CD4-positive, alpha-beta T cell (primary cell): Measurements from ENCODE around the gene PCK2. TPM values are rescaled to one million over a fixed set of nuclear protein-coding genes. Genes with fewer than 3 reads are reported as not detected.

Experiments used
- ATAC-seq: fragments of 200-7000 bp; cut with Tn5 transposase; one replicate; pipeline ENCODE4 v1.10.0; 2022; ENCODE audit warnings: mild to moderate bottlenecking; ENCODE audit not compliant: poor library complexity
- CTCF ChIA-PET: fragments of 350-600 bp; sonication (Branson Sonifier 250); formaldehyde crosslinking; loops from one replicate; lab custom pipeline; 2021; ENCODE audit warnings: antibody characterized with exemption, inconsistent platforms; lab: Charles Lee
- POLR2A ChIA-PET: fragments of 350-600 bp; sonication (Branson Sonifier 250); formaldehyde crosslinking; loops from one replicate; lab custom pipeline; 2021; ENCODE audit warnings: antibody characterized with exemption, inconsistent platforms; lab: Charles Lee
- DNase-seq, 14 experiments: peaks; one replicate each; pipeline ENCODE4 v3.0.0-alpha.2; 2013 to 2020; ENCODE audit warnings: mixed read lengths in 2 of 14
- H3K27ac ChIP-seq, 2 donors: one replicate each; pipeline versions ENCODE4 v1.5.1 to v1.7.0; 2013; ENCODE audit warnings: low read length in 2 of 2, low read depth in 1 of 2, mild to moderate bottlenecking in 1 of 2
- H3K27me3 ChIP-seq, 2 experiments: 1 replicate in 1 of 2; 2 replicates in 1 of 2; pipeline versions ENCODE4 v1.6.1 to v1.7.0; 2013; ENCODE audit warnings: low read length in 2 of 2, control low read depth in 1 of 2, mild to moderate bottlenecking in 1 of 2, moderate library complexity in 1 of 2; ENCODE audit not compliant: insufficient read depth in 2 of 2, control insufficient read depth in 1 of 2
- H3K36me3 ChIP-seq: one replicate; pipeline ENCODE4 v1.6.1; 2013; ENCODE audit warnings: low read length, control low read depth; ENCODE audit not compliant: insufficient read depth
- H3K4me1 ChIP-seq: one replicate; pipeline ENCODE4 v1.6.1; 2013; ENCODE audit warnings: low read length, control low read depth; ENCODE audit not compliant: insufficient read depth
- H3K4me3 ChIP-seq: one replicate; pipeline ENCODE4 v1.5.1; 2013; ENCODE audit warnings: mild to moderate bottlenecking, low read length, moderate library complexity
- H3K9me3 ChIP-seq, 2 experiments: 1 replicate in 1 of 2; 2 replicates in 1 of 2; pipeline versions ENCODE4 v1.6.1 to v1.7.0; 2013; ENCODE audit warnings: low read length in 2 of 2, mild to moderate bottlenecking in 2 of 2, control low read depth in 1 of 2, moderate library complexity in 1 of 2; ENCODE audit not compliant: control insufficient read depth in 1 of 2, insufficient read depth in 1 of 2
- H3K27ac Mint-ChIP-seq: one replicate; pipeline ENCODE4 v1.8.0; 2020; ENCODE audit warnings: mixed read lengths
- H3K27me3 Mint-ChIP-seq: one replicate; pipeline ENCODE4 v1.8.0; 2021; ENCODE audit warnings: mixed read lengths
- H3K36me3 Mint-ChIP-seq: one replicate; pipeline ENCODE4 v1.8.0; 2021; ENCODE audit warnings: low read depth, mixed read lengths
- H3K4me1 Mint-ChIP-seq: one replicate; pipeline ENCODE4 v1.8.0; 2021; ENCODE audit warnings: low read depth, mixed read lengths
- H3K4me3 Mint-ChIP-seq: one replicate; pipeline ENCODE4 v1.8.0; 2020; ENCODE audit warnings: mild to moderate bottlenecking, mixed read lengths
- H3K9me3 Mint-ChIP-seq: one replicate; pipeline ENCODE4 v1.8.0; 2020; ENCODE audit warnings: mixed read lengths
- CTCF ChIP-seq: fragments of 200-600 bp; IDR thresholded peaks from one replicate; pipeline ENCODE4 v1.8.0; 2022; ENCODE audit warnings: antibody characterized with exemption, mild to moderate bottlenecking
- intact Hi-C, 2 experiments: fragments of 100-400 bp; cut with DNase I in 1 of 2; cut with micrococcal nuclease in 1 of 2; formaldehyde crosslinking; loops; one replicate each; pipeline versions ENCODE4 v1.15.1 to v1.9.0; 2023 to 2025; cut with DNase I, micrococcal nuclease
- total RNA-seq, 174 experiments: library from RNA in 2 of 174; stranded (reverse) in 2 of 174; gene quantifications; one replicate each; pipeline ENCODE4 v1.2.3 and lab custom pipeline; 2021 to 2026

The PCK2 gene
- total RNA-seq, 2 experiments from 2014 or later, result 5.2 to 7.4 TPM

DNA sequence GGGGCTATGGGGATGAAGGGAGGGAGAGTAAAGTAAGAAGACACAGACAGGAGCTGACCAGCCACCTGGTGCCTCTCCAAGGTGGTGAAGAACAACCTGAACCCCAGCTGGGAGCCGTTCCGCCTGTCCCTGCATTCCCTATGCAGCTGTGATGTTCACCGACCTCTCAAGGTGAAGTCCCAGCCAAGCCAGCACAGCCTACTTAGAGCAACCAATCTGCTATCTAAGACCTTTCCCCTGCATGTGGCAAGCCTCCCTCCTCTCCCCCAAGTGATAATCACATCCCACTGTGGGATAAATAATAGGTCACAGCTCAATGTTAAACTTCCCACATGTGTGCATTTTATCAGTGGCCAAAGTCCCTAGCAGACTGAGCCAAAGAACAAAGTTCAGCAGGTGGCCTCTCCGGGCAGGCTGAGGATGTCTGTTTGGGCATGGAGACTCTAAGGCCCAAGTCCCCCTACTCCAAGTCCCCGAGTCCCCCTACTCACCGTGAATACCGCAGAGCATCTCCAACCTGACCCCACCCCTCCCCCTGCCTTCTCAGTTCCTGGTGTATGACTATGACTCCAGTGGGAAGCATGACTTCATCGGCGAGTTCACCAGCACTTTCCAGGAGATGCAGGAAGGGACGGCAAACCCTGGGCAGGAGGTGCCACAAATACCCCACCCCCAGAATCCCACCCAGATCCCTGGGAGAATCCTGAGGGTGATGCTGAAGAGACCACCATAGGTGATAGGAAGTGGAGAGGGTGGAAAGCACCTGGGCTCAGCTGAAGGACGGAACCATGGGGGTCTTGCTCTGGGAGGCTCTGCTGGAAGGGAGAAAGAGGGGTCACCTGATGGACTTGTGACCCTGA lies 19.3 kb upstream of the PCK2 start:
- H3K27ac ChIP-seq, result no peak overlapping the region
- no peak for TF ChIP-seq CTCF
- H3K9me3 ChIP-seq, result no peaks in the 10 kb centered on the region
- H3K27ac Mint-ChIP-seq, result no peak overlapping the region
- ChIA-PET CTCF (interaction anchor here (1.0 kb wide), 1 partner anchor 13 kb away, joined by 3 read pairs; no protein-coding TSS in a partner anchor), POLR2A (no interaction called here)
- H3K4me1 Mint-ChIP-seq, result peaks cover 5% of the 10 kb centered on the region
- H3K27me3 ChIP-seq, result no peaks in the 10 kb centered on the region
- H3K27me3 Mint-ChIP-seq, result peaks cover 13% of the 10 kb centered on the region
- no peaks in the 10 kb centered on the region for H3K36me3 Mint-ChIP-seq
- no peak overlapping the region for H3K4me3 ChIP-seq
- no peaks in the 10 kb centered on the region for H3K9me3 Mint-ChIP-seq
- no peak for DNase-seq
- H3K4me1 ChIP-seq, result no peaks in the 10 kb centered on the region
- no peak for ATAC-seq
- no peaks in the 10 kb centered on the region for H3K36me3 ChIP-seq
- no peak overlapping the region for H3K4me3 Mint-ChIP-seq
- intact Hi-C loops, result no loop called here

- no peak for TF ChIP-seq CTCF
- H3K9me3 ChIP-seq, result no peaks in the 10 kb centered on the region
- ChIA-PET POLR2A (no interaction called here), CTCF (no interaction called here)
- H3K4me1 ChIP-seq, result peaks cover 8% of the 10 kb centered on the region
- intact Hi-C loops, result no loop called here
- Mint-ChIP-seq H3K27me3 (peaks cover 5% of the 10 kb centered on the region), H3K27ac (no peak overlapping the region), H3K4me3 (no peak overlapping the region), H3K4me1 (peaks cover 12% of the 10 kb centered on the region), H3K9me3 (no peaks in the 10 kb centered on the region), H3K36me3 (no peaks in the 10 kb centered on the region)
- H3K36me3 ChIP-seq, result no peaks in the 10 kb centered on the region
- no peak overlapping the region for H3K4me3 ChIP-seq
- ATAC-seq, result no peak
- H3K27me3 ChIP-seq, result no peaks in the 10 kb centered on the region
- H3K27ac ChIP-seq, result no peak overlapping the region
- DNase-seq, result no peak
Observed at GRCh38 chr14:24075485-24076301, 18.4 kb upstream of the PCK2 start.

DNA sequence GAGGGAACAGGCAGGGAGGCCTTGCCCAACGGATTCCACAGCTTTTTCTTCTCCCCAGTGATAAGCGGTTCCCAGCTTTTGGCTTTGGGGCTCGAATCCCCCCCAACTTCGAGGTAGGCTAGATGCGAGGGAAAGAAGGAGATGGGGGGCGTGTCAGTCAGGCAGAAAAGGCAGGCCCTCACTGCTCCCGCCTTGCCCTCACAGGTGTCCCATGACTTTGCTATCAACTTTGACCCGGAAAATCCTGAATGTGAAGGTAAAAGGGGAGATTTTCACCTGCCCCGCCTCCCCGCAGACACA lies 17.9 kb upstream of the PCK2 start:
- no peak overlapping the region for H3K27ac ChIP-seq
- Mint-ChIP-seq H3K9me3 (no peaks in the 10 kb centered on the region), H3K4me1 (peaks cover 15% of the 10 kb centered on the region), H3K27me3 (no peaks in the 10 kb centered on the region), H3K36me3 (no peaks in the 10 kb centered on the region), H3K27ac (no peak overlapping the region), H3K4me3 (no peak overlapping the region)
- intact Hi-C loops, result no loop called here
- no peak overlapping the region for H3K4me3 ChIP-seq
- CTCF ChIA-PET, result no interaction called here
- H3K36me3 ChIP-seq, result no peaks in the 10 kb centered on the region
- no peak for TF ChIP-seq CTCF
- no peaks in the 10 kb centered on the region for H3K9me3 ChIP-seq
- H3K4me1 ChIP-seq, result peaks cover 12% of the 10 kb centered on the region
- POLR2A ChIA-PET, result no interaction called here
- DNase-seq (no peak), ATAC-seq (no peak)
- H3K27me3 ChIP-seq, result no peaks in the 10 kb centered on the region
